ENCODE measurements around the gene BHLHA15.

The BHLHA15 gene

GRCh38 chr7:98187138-98187502 lies 24.1 kb upstream of the BHLHA15 start:
- no peak for DNase-seq (ENCODE audit: low read depth in 2 of 2)

- DNase-seq (ENCODE audit: low read depth in 2 of 2): no peak
These were observed 21.7 kb upstream of the BHLHA15 start for GRCh38 chr7:98189559-98189958.

GRCh38 chr7:98191668-98192431 lies 19.4 kb upstream of the BHLHA15 start:
- no peak for DNase-seq (ENCODE audit: low read depth in 2 of 2)

- DNase-seq (ENCODE audit: low read depth in 2 of 2): no peak
These were observed 18.3 kb upstream of the BHLHA15 start for GRCh38 chr7:98192781-98193457.

GRCh38 chr7:98193474-98194180 lies 17.6 kb upstream of the BHLHA15 start:
- DNase-seq (ENCODE audit: low read depth in 2 of 2): no peak

- DNase-seq (ENCODE audit: low read depth in 2 of 2): no peak
These were observed 17.1 kb upstream of the BHLHA15 start for GRCh38 chr7:98194186-98194585.

- no peak for DNase-seq (ENCODE audit: low read depth in 2 of 2)
These were observed 16.4 kb upstream of the BHLHA15 start for GRCh38 chr7:98194672-98195457.

GRCh38 chr7:98196706-98197605 lies 14.3 kb upstream of the BHLHA15 start:
- DNase-seq (ENCODE audit: low read depth in 2 of 2): no peak

- no peak for DNase-seq (ENCODE audit: low read depth in 2 of 2)
These were observed 12.1 kb upstream of the BHLHA15 start for GRCh38 chr7:98199131-98199530.

GRCh38 chr7:98200364-98200763 lies 10.9 kb upstream of the BHLHA15 start:
- no peak for DNase-seq (ENCODE audit: low read depth in 2 of 2)

- DNase-seq (ENCODE audit: low read depth in 2 of 2): peak; percentile 41 to 49
These were observed 8.7 kb upstream of the BHLHA15 start for GRCh38 chr7:98202367-98203195.

- no peak for DNase-seq (ENCODE audit: low read depth in 2 of 2)
These were observed 7.8 kb upstream of the BHLHA15 start for GRCh38 chr7:98203261-98203963.

GRCh38 chr7:98203964-98204605 lies 7.2 kb upstream of the BHLHA15 start:
- DNase-seq (ENCODE audit: low read depth in 2 of 2): no peak

GRCh38 chr7:98204670-98205069 lies 6.6 kb upstream of the BHLHA15 start:
- no peak for DNase-seq (ENCODE audit: low read depth in 2 of 2)

- no peak for DNase-seq (ENCODE audit: low read depth in 2 of 2)
These were observed 5.9 kb upstream of the BHLHA15 start for GRCh38 chr7:98205162-98205845.

GRCh38 chr7:98206451-98207330 lies 4.5 kb upstream of the BHLHA15 start:
- DNase-seq (ENCODE audit: low read depth in 2 of 2): no peak

- no peak for DNase-seq (ENCODE audit: low read depth in 2 of 2)
These were observed 1.9 kb upstream of the BHLHA15 start for GRCh38 chr7:98209166-98209920.

All from stimulated activated CD8-positive, alpha-beta memory T cell treated with anti-CD3 and anti-CD28 coated beads, Interleukin-15, amount 100 ng/mL, for 4 hours (primary cell).